Nephron (organoid): ENCODE measurements around the gene FARSB.
A peak's percentile ranks its signal among the peaks of the same experiment; 100 is the strongest.

ENCODE experiments used
- H3K27ac Mint-ChIP-seq, 3 experiments: 2 replicates each; pipeline ENCODE4 v1.8.0; 2020; ENCODE audit warnings: mixed read lengths in 3 of 3, mild to moderate bottlenecking in 2 of 3, moderate library complexity in 1 of 3
- H3K27me3 Mint-ChIP-seq: 2 replicates; pipeline ENCODE4 v1.8.0; 2021; ENCODE audit warnings: low read depth, mild to moderate bottlenecking, moderate library complexity, mixed read lengths
- H3K36me3 Mint-ChIP-seq: 2 replicates; pipeline ENCODE4 v1.8.0; 2020; ENCODE audit warnings: low read depth, mixed read lengths
- H3K4me1 Mint-ChIP-seq: 2 replicates; pipeline ENCODE4 v1.8.0; 2020; ENCODE audit warnings: mixed read lengths
- H3K4me3 Mint-ChIP-seq, 3 experiments: 2 replicates each; pipeline ENCODE4 v1.8.0; 2020; ENCODE audit warnings: mild to moderate bottlenecking in 3 of 3, mixed read lengths in 3 of 3, moderate library complexity in 2 of 3
- H3K9me3 Mint-ChIP-seq: 2 replicates; pipeline ENCODE4 v1.8.0; 2020; ENCODE audit warnings: mixed read lengths
- CTCF ChIP-seq, 3 experiments: fragments of 200-600 bp; sonication (generic); IDR thresholded peaks; one replicate each; pipeline ENCODE4 v1.5.0; 2021; ENCODE audit warnings: antibody characterized with exemption in 3 of 3; ENCODE audit not compliant: unreplicated experiment in 3 of 3

FARSB gene

DNA sequence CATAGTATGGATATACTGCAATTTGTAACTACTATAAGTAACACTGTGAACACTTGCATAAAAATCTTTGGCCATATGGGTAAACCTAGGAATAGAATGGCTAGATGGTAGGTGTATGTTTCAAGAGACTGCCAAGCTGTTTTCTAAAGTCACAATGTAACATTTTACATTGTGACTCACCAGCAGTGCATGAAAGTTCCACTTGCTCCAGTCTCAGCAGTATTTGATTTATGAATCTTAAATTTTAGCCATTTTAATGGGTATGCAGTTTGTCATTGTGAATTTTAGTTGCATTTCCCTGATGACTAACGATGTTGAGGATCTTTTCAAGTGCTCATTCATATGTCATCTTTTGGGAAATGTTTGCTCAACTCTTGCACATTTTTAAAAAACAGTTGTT lies 86.1 kb downstream of the FARSB start:
- no peaks in the 10 kb centered on the region for H3K27me3 Mint-ChIP-seq
- H3K9me3 Mint-ChIP-seq: no peaks in the 10 kb centered on the region
- H3K27ac Mint-ChIP-seq: no peak overlapping the region
- peaks cover 40% of the 10 kb centered on the region for H3K36me3 Mint-ChIP-seq
- no peak for TF ChIP-seq CTCF (IDR thresholded peaks at IDR 0.05; ENCODE audit: unreplicated experiment in 3 of 3)
- no peak overlapping the region for H3K4me3 Mint-ChIP-seq
- H3K4me1 Mint-ChIP-seq: peaks cover 43% of the 10 kb centered on the region

GRCh38 chr2:222568865-222569264 lies 87.0 kb downstream of the FARSB start:
- no peaks in the 10 kb centered on the region for H3K27me3 Mint-ChIP-seq
- H3K4me3 Mint-ChIP-seq: no peak overlapping the region
- no peaks in the 10 kb centered on the region for H3K9me3 Mint-ChIP-seq
- H3K27ac Mint-ChIP-seq: peak overlapping the region in 1 of 3 experiments; percentile 21
- no peak for TF ChIP-seq CTCF (IDR thresholded peaks at IDR 0.05; ENCODE audit: unreplicated experiment in 3 of 3)
- H3K4me1 Mint-ChIP-seq: peaks cover 34% of the 10 kb centered on the region
- H3K36me3 Mint-ChIP-seq: peaks cover 35% of the 10 kb centered on the region

- Mint-ChIP-seq H3K27ac (no peak overlapping the region), H3K36me3 (peaks cover 29% of the 10 kb centered on the region)
Measured at GRCh38 chr2:222566229-222566628, 89.7 kb downstream of the FARSB start.

DNA sequence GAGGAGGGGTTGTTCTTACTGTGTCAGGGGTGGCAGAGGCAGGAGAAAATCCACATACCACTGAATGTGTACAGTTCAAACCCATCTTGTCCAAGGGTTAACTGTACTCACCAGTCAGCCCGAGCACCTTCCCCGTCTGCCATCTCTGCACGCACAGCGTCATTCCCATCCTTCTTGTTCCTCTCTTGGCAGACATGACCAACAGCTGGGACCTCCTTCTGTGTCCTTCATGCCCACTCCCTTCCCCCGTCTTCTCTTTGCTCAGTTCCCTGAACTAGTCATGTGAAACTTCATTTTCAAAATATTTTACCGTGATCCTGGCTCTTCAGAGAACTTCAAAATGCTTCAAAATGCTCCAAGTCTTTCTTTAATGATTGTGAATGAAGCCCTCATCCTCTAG lies 92.0 kb downstream of the FARSB start:
- no peaks in the 10 kb centered on the region for H3K9me3 Mint-ChIP-seq
- no peak overlapping the region for H3K27ac Mint-ChIP-seq
- peaks cover 9% of the 10 kb centered on the region for H3K27me3 Mint-ChIP-seq
- no peak for TF ChIP-seq CTCF (IDR thresholded peaks at IDR 0.05; ENCODE audit: unreplicated experiment in 3 of 3)
- H3K4me3 Mint-ChIP-seq: no peak overlapping the region
- peaks cover 24% of the 10 kb centered on the region for H3K36me3 Mint-ChIP-seq
- peaks cover 7% of the 10 kb centered on the region for H3K4me1 Mint-ChIP-seq

More at GRCh38 chr2:222566229-222566628, 89.7 kb downstream of the FARSB start:
- TF ChIP-seq CTCF (IDR thresholded peaks at IDR 0.05; ENCODE audit: unreplicated experiment in 3 of 3): no peak
- peaks cover 17% of the 10 kb centered on the region for H3K4me1 Mint-ChIP-seq
- H3K4me3 Mint-ChIP-seq: no peak overlapping the region
- no peaks in the 10 kb centered on the region for H3K9me3 Mint-ChIP-seq
- H3K27me3 Mint-ChIP-seq: peaks cover 3% of the 10 kb centered on the region

- Mint-ChIP-seq H3K27ac (no peak overlapping the region), H3K4me1 (peaks cover 6% of the 10 kb centered on the region), H3K4me3 (no peak overlapping the region), H3K27me3 (peaks cover 9% of the 10 kb centered on the region), H3K9me3 (no peaks in the 10 kb centered on the region), H3K36me3 (peaks cover 24% of the 10 kb centered on the region)
- no peak for TF ChIP-seq CTCF (IDR thresholded peaks at IDR 0.05; ENCODE audit: unreplicated experiment in 3 of 3)
Measured at GRCh38 chr2:222563106-222563718, 92.7 kb downstream of the FARSB start.
